Measurements from ENCODE around the gene PARD6G.

- TF ChIP-seq, protein P1, sequence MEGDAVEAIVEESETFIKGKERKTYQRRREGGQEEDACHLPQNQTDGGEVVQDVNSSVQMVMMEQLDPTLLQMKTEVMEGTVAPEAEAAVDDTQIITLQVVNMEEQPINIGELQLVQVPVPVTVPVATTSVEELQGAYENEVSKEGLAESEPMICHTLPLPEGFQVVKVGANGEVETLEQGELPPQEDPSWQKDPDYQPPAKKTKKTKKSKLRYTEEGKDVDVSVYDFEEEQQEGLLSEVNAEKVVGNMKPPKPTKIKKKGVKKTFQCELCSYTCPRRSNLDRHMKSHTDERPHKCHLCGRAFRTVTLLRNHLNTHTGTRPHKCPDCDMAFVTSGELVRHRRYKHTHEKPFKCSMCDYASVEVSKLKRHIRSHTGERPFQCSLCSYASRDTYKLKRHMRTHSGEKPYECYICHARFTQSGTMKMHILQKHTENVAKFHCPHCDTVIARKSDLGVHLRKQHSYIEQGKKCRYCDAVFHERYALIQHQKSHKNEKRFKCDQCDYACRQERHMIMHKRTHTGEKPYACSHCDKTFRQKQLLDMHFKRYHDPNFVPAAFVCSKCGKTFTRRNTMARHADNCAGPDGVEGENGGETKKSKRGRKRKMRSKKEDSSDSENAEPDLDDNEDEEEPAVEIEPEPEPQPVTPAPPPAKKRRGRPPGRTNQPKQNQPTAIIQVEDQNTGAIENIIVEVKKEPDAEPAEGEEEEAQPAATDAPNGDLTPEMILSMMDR (IDR thresholded peaks at IDR 0.05), result no peak
- TF ChIP-seq EP300 (IDR thresholded peaks at IDR 0.05) (no peak), POLR2AphosphoS5 (IDR thresholded peaks at IDR 0.05) (no peak), POLR2A (IDR thresholded peaks at IDR 0.05) (no peak)
Measured at GRCh38 chr18:80241919-80242777, 5.2 kb downstream of the PARD6G start.

Data from sigmoid colon (tissue), 4 donors.